WERI-Rb-1 (cell line): Measurements from ENCODE around the gene PPP2R1B.

ENCODE experiments used
- DNase-seq: peaks from one replicate; pipeline ENCODE4 v3.0.0-alpha.2; 2020
- H3K27ac ChIP-seq: fragments of 250-450 bp; sonication (Bioruptor Pico); 2 replicates; pipeline ENCODE4 v1.5.1; 2020; ENCODE audit warnings: mild to moderate bottlenecking, moderate library complexity
- H3K27me3 ChIP-seq: fragments of 250-450 bp; sonication (Bioruptor Pico); 2 replicates; pipeline ENCODE4 v1.5.1; 2021; ENCODE audit warnings: mild to moderate bottlenecking, low read depth, moderate library complexity; ENCODE audit not compliant: insufficient read depth, severe bottlenecking
- H3K36me3 ChIP-seq: fragments of 250-450 bp; sonication (Bioruptor Pico); 2 replicates; pipeline ENCODE4 v1.5.1; 2020; ENCODE audit warnings: mild to moderate bottlenecking, moderate library complexity
- H3K4me3 ChIP-seq: 2 replicates; pipeline ENCODE4 v1.5.1; 2011; ENCODE audit warnings: low read depth, mild to moderate bottlenecking, control low read depth, low read length
- H3K9me3 ChIP-seq: fragments of 250-450 bp; sonication (Bioruptor Pico); 2 replicates; pipeline ENCODE4 v1.5.1; 2021; ENCODE audit warnings: mild to moderate bottlenecking, moderate library complexity; ENCODE audit not compliant: severe bottlenecking
- CTCF ChIP-seq: IDR thresholded peaks from 2 replicates; pipeline ENCODE4 v1.5.1; 2011; ENCODE audit warnings: low read depth, mild to moderate bottlenecking, control low read depth, inconsistent platforms, low read length

PPP2R1B gene

GRCh38 chr11:111764621-111765020 lies 1.6 kb downstream of the PPP2R1B start:
- DNase-seq: no peak
- no peak overlapping the region for H3K4me3 ChIP-seq
- no peak overlapping the region for H3K27ac ChIP-seq
- no peaks in the 10 kb centered on the region for H3K9me3 ChIP-seq
- no peaks in the 10 kb centered on the region for H3K27me3 ChIP-seq
- peaks cover 55% of the 10 kb centered on the region for H3K36me3 ChIP-seq
- no peak for TF ChIP-seq CTCF

GRCh38 chr11:111762981-111763643 lies 3.1 kb downstream of the PPP2R1B start:
- DNase-seq: no peak
- TF ChIP-seq CTCF: no peak
- Histone ChIP-seq H3K4me3 (no peak overlapping the region), H3K36me3 (peaks cover 68% of the 10 kb centered on the region), H3K27me3 (no peaks in the 10 kb centered on the region), H3K27ac (no peak overlapping the region), H3K9me3 (no peaks in the 10 kb centered on the region)

GRCh38 chr11:111762526-111762925 lies 3.7 kb downstream of the PPP2R1B start:
- no peaks in the 10 kb centered on the region for H3K9me3 ChIP-seq
- no peak overlapping the region for H3K4me3 ChIP-seq
- H3K27me3 ChIP-seq: no peaks in the 10 kb centered on the region
- no peak for TF ChIP-seq CTCF
- peaks cover 72% of the 10 kb centered on the region for H3K36me3 ChIP-seq
- DNase-seq: no peak
- no peak overlapping the region for H3K27ac ChIP-seq

GRCh38 chr11:111761036-111761435 lies 5.2 kb downstream of the PPP2R1B start:
- Histone ChIP-seq H3K27me3 (no peaks in the 10 kb centered on the region), H3K27ac (peak overlapping the region; percentile 16), H3K4me3 (no peak overlapping the region), H3K9me3 (no peaks in the 10 kb centered on the region), H3K36me3 (peaks cover 84% of the 10 kb centered on the region)
- no peak for DNase-seq
- TF ChIP-seq CTCF: no peak

- no peak for TF ChIP-seq CTCF
- H3K9me3 ChIP-seq: no peaks in the 10 kb centered on the region
- H3K27me3 ChIP-seq: no peaks in the 10 kb centered on the region
- no peak overlapping the region for H3K27ac ChIP-seq
- DNase-seq: no peak
- no peak overlapping the region for H3K4me3 ChIP-seq
- peaks cover 81% of the 10 kb centered on the region for H3K36me3 ChIP-seq
Observed at GRCh38 chr11:111759778-111760407, 6.3 kb downstream of the PPP2R1B start.
